NCI-H2196 treated with DMSO at 0.1 percent for 48 hours (cell line): Measurements from ENCODE around the gene POP4.

ENCODE experiments used
- DNase-seq: peaks from one replicate; lab custom pipeline; 2025; ENCODE audit not compliant: unreplicated experiment; lab: John Stamatoyannopoulos, UW

The POP4 gene

DNA sequence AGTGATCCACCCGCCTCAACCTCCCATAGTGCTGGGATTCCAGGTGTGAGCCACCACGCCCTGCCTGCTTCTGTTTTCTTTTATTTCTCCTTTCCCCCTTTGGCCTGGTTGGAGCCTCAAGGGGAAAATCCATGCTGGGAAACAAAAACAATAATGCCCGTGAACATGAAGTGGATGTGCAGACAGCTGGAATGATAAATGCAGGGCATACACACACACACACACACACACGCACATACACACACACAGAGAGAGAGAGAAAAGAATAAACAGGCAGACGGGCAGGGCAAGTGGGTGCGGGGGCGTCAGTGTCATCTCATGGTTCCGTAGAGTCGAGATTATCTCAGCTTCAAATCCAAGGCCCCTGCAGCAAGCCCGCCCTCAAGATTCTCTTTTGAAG, 54.8 kb downstream of the POP4 start:
- no peak for DNase-seq

DNA sequence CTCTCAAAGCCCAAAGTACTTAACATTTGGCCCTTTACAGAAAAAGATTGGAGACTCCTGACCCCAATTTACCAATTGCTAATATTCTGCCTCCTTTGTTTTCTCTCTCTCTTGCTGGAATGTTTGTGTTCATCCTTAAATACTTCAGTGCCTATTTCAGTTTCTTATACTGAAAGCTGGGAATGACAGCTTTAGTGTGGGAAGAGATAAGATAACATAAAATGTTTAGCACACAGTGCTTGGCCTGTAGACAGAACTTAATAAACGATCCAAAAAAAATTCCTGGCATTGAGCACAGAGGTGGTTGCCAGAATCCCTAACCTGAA, 56.2 kb downstream of the POP4 start:
- no peak for DNase-seq

DNA sequence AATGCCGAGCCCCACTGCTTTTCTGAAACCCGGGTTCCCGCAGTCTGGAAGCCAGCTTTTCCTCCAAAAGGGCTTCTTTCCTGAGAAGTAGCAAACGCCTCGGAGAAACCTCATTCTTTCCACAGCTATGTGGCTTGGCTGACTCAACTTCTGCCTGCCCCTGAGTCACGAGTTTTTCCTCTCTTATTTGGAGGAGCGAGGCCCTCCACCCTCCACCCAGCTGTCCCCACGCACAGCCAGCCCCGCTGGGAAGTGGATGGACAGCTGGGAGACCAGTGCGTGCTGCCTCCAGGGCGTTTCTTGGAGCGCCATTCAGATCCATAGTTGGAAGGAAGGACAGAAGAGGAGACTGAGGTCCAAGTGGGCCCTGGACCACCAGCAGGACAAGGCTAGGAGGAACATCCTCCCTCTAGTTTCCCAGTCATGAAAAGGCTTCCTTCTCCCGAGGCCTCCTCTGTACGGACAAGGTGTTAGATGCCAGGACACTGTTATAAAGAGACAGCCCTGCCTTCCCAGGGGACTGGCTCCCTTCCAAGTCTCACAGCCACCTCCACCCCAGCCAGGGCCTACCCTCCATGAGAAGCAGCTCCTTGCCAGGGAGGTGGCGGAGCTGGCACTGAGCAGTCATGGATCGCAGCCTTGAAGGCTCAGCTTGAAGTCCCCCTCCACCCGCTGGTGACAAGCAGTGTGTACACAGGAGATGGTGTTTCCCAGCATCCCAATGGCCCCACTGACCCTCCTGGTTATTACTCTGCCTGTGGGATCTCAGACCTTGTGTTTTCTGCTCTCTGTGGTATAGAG, 56.7 kb downstream of the POP4 start:
- DNase-seq: no peak

DNA sequence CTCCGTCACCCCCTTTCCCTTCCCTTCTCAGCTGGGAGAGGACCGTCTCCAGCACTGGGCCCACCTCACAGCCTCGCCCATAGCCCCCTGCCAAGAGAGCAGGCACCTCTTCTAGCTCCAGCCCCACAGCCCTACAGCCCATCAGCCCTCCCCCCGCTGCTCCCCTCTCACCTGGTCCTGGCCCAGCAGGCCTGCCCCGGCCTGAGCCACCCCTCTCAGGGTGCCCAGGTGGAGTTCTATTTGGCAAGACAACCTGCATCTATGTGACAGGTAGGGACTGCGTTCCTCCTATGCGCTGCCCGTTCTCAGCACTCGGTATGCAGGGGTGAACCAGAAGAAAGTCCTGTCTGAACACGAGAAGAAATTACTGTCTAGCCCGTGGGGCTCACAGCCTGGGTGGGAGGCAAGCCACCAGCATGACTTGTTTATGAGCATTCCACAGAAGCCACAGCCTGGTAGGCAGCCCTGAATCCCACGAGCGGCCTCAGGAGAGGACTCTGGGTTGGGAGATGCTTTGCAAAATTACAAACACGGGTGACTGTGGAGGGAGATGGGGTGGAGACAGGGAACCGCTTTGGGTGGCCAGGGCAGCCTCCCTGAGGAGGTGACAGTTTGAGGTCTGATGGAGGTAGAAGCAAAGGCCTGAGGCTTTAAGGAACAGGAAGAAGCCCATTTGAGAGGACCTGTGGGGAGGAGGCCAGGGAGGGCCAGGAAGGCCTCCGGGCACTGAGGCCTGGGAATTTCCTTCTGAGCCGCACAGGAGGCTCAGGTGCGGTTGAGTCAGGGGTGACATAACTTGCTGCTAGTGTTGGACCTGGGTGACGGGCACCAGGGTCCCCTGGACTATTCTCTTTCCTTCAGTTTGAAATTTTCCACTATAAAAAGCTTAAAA, 58.0 kb downstream of the POP4 start:
- no peak for DNase-seq

DNA sequence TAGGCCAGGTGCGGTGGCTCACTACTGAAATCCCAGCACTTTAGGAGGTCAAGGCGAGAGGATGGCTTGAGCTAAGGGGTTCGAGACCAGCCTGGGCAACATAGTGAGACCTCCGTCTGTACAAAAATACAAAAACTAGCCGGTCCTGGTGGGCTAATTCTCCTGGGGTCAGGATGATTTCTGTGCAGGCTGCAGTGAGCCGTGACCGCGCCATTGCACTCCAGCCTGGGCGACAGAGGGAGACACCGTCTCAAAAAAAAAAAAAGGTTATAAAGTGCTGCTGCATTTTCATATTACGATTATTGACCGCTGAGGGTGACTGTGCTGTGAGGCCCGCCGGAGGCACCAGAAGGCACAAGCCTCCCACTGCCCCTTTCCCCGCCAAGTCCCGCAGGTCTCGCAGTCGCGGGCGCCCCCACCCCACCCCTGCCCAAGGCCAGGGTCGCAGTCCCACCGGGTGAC, 58.7 kb downstream of the POP4 start:
- DNase-seq: no peak

DNA sequence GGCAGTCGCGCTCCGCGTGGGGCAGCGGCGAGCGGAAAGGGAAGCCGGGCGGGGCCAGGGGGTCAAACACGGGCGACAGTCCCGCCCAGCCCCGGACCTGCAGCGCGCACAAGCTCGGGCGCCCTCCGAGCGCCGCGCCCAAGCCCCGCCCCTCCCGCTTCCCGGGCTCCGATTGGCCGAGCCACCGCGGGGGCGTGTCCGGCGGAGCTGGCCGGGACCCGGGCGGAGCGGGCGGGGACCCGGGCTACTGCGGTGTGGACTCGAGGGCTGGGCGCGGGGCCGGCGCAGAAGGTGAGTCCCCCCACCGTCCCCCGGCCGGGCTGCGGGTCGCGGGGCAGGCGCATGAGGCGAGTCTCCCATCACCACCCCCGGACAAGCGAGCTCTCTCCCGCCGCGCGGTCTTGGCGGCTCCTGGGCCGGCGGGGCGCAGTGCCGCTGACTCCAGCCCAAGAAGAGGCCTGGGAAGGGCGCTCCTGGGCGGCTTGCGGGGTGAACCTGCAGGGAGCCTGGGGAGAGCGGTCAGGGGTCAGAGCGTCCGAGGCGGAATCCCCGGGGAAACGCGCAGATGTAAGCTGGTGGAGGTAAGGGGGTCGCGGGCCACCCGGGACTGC, 59.2 kb downstream of the POP4 start, which contains the start of gene PLEKHF1:
TSS of gene PLEKHF1 (plus strand) at position 247 of the 611 bp plus-strand sequence. CDS start 8,379 bp downstream, outside the sequence.
- peak; percentile 66 for DNase-seq

DNA sequence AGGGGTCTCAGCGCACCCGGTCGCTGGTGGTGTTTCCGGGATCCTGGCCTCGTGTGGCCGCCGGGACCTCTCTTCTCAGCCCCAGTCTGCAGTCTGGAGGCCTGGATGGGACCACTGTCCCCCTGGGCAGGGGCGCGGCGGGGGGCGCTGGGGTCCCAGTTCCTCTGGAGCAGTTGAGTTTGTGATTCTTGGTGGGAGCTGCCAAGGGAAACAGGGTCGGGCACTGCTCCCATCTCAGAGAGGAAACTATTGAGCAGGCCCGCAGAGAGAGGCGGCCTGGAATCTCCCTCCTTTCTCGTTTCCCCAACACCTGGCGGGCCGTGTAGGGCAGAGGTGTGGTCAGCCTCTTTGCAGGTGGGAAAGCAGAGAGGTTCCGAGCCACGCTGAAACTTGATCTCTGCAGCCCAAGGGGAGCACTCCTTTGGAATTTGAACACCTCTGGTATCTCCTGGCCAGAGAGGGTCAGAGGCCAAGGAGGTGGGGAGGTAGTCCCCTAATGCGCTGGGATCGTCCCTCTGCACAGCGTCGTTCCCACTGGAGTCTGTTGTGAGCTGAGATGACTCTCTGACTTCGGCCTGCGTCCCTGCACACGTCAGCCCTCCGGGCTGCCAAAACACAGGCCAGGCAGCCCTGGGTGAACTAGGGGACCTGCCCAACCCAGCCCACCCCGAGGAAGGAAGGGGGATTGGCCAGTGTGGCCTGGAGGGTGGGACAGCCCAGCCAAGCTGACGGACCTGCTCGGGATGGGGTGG, 59.9 kb downstream of the POP4 start:
- no peak for DNase-seq
